ENCODE results near the gene PLEKHG5.

PLEKHG5 gene

GRCh38 chr1:6485168-6486101 lies 6.0 kb downstream of the PLEKHG5 start:
- peak overlapping the region; percentile 28 to 50 (median 44) for H3K4me3 ChIP-seq
- H3K27ac ChIP-seq: peak overlapping the region; percentile 31 to 91 (median 77)

GRCh38 chr1:6484826-6485167 lies 6.7 kb downstream of the PLEKHG5 start:
- Histone ChIP-seq H3K27ac (peak overlapping the region in 20 of 21 experiments; percentile 17 to 91 (median 78)), H3K4me3 (peak overlapping the region; percentile 28 to 50 (median 44))

GRCh38 chr1:6483761-6484117 lies 7.7 kb downstream of the PLEKHG5 start:
- H3K27ac ChIP-seq: peak overlapping the region in 5 of 21 experiments; percentile 16 to 91 (median 30)
- no peak overlapping the region for H3K4me3 ChIP-seq

GRCh38 chr1:6483017-6483760 lies 8.3 kb downstream of the PLEKHG5 start:
- Histone ChIP-seq H3K4me3 (no peak overlapping the region), H3K27ac (peak overlapping the region in 5 of 21 experiments; percentile 16 to 91 (median 30))

DNA sequence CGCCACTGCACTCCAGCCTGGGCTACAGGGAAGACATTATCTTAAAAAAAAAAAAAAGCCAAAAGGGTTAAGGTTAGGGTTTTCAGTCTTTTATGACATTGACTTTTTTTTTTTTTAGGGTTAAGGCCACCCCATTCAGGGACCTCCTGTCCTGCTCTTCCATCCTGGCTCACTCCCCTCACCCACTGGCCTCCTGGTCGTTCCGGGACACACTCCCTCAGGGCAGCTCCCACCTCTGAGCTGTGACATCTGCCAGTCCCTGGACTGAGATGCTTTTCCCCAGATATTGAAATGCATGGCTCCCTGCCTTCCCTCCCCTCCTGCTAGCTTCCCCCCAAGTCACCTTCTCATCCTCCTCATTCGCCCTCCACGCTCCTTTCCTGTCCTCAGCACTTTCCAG lies 9.6 kb downstream of the PLEKHG5 start:
- Histone ChIP-seq H3K4me3 (no peak overlapping the region), H3K27ac (no peak overlapping the region)

- H3K27ac ChIP-seq: no peak overlapping the region
- H3K4me3 ChIP-seq: no peak overlapping the region
Measured at GRCh38 chr1:6477039-6477820, 14.2 kb downstream of the PLEKHG5 start.

- Histone ChIP-seq H3K4me3 (no peak overlapping the region), H3K27ac (no peak overlapping the region)
Measured at GRCh38 chr1:6476483-6476882, 15.0 kb downstream of the PLEKHG5 start.

DNA sequence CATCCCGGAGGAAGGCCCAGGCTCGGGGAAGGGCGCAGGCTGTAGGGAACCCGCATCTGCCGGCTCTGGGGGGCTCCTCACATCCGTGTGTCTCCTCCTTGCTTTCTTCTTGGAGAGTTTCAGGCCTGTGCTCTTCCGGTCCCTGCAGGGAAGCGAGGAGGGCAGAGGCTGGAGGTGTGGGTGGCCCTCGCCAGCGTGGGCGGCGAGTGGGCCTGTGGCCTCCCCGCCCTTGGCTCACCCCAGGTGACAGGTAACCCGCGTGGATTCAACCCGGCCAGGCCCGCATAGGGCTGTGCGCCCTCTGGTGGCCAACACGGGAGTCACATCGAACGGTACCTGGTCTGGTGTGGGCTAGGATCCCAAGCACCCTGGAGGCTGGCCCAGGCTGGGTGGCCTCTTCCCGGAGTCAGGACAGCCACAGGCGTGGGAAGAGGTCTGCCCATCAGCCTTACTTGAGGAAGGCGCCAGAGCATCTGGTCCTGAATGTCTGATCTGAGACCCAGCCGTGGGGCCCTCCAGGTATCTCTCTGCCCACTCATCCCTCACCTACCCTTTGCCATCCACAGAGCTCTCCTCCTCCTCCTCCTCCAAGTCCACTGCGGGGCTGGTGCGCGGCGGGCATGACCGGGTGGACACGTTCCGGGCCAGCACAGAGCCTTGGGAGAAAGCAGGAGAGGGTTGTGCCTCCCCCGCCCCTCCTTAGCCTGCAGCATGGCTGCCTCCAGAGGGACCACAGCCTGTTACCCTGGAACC lies 15.9 kb downstream of the PLEKHG5 start:
- no peak overlapping the region for H3K4me3 ChIP-seq
- peak overlapping the region in 1 of 21 experiments; percentile 7 for H3K27ac ChIP-seq

- no peak overlapping the region for H3K4me3 ChIP-seq
Measured at GRCh38 chr1:6474815-6475282, 16.6 kb downstream of the PLEKHG5 start.

DNA sequence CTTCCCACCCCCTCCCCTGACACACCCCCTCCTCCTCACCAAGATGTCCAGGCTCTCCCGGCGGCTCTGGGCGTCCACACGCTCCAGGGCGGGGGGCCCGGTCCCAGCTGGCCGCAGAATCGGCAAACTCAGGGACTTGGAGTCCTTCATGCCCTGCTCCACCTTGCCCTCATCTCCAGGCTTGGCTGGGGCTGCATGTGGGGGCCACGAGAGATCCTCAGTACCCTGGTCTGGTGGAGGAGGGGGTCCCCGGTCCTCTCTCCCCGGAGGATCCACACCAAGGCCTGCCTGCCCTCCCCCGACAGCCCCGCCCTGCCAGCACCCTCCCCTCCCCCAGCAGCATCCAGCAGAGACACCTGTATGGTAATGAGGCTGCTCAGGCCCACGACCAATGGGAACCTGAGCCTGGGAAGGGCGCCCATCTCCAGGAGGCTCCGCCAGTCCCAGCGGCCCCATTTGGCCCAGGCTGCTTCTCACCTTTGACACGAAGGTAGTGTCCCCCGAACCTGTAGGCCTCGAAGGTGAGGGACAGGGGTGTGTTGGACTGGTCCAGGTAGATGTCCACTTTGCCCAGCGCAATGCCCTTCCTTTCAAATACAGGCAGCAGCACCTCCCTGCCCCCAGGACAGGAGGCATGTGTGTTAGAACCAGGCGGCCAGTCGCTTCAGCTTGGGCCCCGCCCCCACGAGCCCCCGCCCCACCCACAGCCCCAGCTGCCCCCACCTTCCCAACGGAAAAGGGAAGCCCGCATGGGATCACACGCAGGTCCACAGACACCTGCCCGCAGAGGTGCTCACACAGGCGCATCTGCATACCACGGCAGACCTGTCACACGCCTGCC lies 17.3 kb downstream of the PLEKHG5 start:
- Histone ChIP-seq H3K4me3 (no peak overlapping the region), H3K27ac (peak overlapping the region in 1 of 21 experiments; percentile 50)

More at GRCh38 chr1:6474815-6475282, 16.6 kb downstream of the PLEKHG5 start:
- no peak overlapping the region for H3K27ac ChIP-seq

GRCh38 chr1:6473156-6473555 lies 18.3 kb downstream of the PLEKHG5 start:
- H3K27ac ChIP-seq: peak overlapping the region in 4 of 21 experiments; percentile 6 to 77 (median 44)
- no peak overlapping the region for H3K4me3 ChIP-seq

DNA sequence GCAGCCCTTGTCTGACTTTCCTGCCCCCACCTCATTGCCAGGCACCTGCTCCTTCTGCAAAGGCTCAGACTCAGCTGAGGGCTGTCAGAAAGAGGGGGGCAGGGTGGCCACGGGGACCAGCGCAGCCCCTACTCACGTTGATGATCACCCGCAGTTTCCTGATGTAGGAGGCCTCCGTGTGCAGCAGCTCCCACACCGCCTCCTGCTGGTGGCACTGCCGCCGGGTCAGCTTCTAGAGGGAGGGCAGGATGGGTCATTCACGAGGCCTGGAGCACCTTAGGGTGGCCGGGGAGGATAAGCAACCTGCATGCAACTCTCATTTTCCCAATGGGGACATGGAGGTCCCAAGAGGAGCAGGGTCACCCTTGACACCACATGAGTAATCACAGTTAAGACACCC lies 19.1 kb downstream of the PLEKHG5 start:
- H3K4me3 ChIP-seq: no peak overlapping the region
- H3K27ac ChIP-seq: peak overlapping the region in 14 of 21 experiments; percentile 9 to 83 (median 54)

DNA sequence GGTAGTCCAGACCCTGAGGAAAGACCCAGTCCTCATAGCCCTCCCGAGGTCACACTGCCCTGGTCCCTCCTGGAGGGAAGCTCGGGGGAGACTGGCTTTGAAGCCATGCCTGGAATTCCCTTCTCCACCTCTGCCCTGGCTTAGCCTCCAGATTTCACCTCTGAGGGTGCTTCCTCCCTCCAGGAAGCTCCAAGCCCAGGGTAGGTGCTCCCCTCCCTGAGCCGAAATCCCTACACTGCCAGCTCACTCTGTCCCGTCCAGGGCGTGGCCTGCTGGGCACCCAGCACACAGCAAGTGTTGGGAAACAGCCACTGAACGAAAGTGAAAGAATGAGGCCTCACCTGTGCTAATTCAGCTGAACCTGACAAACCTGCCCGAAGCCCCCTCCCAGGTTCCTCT lies 19.5 kb downstream of the PLEKHG5 start:
- Histone ChIP-seq H3K4me3 (no peak overlapping the region), H3K27ac (peak overlapping the region in 17 of 21 experiments; percentile 10 to 83 (median 70))

DNA sequence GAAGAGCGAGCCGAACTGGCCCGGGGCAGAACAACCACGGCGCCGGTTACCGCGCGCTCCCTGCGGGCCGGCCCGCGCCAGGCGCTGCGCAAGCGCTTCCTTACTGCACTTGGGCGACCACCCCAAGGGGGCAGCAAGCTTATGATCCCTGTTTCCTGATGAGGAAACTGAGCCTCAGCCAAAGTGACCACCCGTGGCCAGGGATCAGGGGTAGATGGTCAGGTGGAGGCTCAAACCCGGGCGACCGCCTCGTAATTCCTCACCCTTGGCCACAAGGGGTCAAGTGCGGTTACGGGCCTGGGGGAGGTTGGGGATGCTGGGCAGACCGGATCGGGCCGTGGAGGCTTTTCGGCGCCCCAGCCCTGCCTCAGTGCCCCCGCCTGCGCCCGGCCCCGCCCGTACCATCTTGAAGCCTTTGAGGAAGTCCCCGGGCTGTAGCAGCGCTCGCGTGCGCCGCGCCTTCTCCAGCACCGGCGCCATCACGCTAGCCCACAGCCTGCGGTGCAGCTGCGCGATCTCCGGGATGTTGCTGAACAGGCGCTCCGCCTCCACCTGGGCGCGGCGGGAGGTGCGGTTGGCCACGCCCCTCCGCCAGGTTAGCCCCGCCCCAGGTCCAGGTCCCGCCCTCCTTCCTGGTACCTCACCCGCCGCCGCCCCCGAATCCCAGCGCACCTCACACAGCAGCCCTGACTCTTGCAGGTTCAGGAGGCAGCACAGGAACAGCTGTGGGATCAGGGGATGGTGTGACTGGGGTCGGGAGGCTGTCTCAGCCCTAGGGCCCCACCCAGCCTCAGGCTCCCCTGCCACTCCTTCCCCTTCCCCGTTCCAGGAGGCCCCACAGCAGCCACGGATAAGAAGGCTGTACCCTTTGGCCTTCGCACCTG lies 20.1 kb downstream of the PLEKHG5 start:
- Histone ChIP-seq H3K4me3 (peak overlapping the region in 4 of 7 experiments; percentile 12 to 31 (median 24)), H3K27ac (peak overlapping the region in 17 of 21 experiments; percentile 10 to 83 (median 70))

GRCh38 chr1:6470132-6471085 lies 21.1 kb downstream of the PLEKHG5 start:
- Histone ChIP-seq H3K4me3 (peak overlapping the region in 3 of 7 experiments; percentile 12 to 27 (median 20)), H3K27ac (peak overlapping the region in 1 of 21 experiments; percentile 83)
